ENCODE results near the gene OBP2B. TPM values are rescaled to one million over a fixed set of nuclear protein-coding genes. Genes with fewer than 3 reads are reported as not detected.

The OBP2B gene
- total and polyA plus RNA-seq, 11 donors: 0.38 TPM; not detected in 10

DNA sequence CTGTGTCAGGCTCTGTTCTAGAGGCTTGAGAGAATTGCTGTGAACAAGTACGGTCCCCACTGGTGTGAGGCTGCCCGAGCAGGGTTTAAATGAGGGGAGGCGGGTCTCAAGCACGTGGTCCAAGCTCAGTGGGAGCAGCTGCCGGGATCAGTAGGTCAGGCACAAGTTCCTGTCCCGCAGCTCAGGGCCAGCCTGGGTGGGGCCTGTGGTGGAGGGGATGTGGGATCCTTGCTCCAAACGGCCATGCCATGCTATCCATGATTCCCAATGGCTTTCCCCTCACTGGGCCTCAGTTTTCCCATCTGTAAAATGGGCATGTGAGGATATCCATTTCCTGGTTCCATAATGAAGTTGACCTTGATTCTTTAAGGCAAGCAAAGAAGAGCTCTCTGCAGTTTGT, 17.1 kb downstream of the OBP2B start:
- DNase-seq: no peak
- intact Hi-C loops (cut with DNase I): no loop called here
- no peaks in the 10 kb centered on the region for H3K36me3 ChIP-seq
- H3K27me3 ChIP-seq: peaks cover 0 to 19% (median 3%) of the 10 kb centered on the region in 9 donors
- no peak overlapping the region for H3K27ac ChIP-seq
- WGBS, 4 donors: 32 to 55% (median 52%) methylated on average over 5 to 7 of the region's 7 CpGs
- no peaks in the 10 kb centered on the region for H3K4me1 ChIP-seq
- TF ChIP-seq POLR2A (IDR thresholded peaks at IDR 0.05): no peak
- TF ChIP-seq, protein P1, sequence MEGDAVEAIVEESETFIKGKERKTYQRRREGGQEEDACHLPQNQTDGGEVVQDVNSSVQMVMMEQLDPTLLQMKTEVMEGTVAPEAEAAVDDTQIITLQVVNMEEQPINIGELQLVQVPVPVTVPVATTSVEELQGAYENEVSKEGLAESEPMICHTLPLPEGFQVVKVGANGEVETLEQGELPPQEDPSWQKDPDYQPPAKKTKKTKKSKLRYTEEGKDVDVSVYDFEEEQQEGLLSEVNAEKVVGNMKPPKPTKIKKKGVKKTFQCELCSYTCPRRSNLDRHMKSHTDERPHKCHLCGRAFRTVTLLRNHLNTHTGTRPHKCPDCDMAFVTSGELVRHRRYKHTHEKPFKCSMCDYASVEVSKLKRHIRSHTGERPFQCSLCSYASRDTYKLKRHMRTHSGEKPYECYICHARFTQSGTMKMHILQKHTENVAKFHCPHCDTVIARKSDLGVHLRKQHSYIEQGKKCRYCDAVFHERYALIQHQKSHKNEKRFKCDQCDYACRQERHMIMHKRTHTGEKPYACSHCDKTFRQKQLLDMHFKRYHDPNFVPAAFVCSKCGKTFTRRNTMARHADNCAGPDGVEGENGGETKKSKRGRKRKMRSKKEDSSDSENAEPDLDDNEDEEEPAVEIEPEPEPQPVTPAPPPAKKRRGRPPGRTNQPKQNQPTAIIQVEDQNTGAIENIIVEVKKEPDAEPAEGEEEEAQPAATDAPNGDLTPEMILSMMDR (IDR thresholded peaks at IDR 0.05): no peak
- no peak overlapping the region for H3K4me3 ChIP-seq
- H3K9me3 ChIP-seq: peaks cover 0 to 9% (median 0%) of the 10 kb centered on the region in 12 donors
- no peak for ATAC-seq

DNA sequence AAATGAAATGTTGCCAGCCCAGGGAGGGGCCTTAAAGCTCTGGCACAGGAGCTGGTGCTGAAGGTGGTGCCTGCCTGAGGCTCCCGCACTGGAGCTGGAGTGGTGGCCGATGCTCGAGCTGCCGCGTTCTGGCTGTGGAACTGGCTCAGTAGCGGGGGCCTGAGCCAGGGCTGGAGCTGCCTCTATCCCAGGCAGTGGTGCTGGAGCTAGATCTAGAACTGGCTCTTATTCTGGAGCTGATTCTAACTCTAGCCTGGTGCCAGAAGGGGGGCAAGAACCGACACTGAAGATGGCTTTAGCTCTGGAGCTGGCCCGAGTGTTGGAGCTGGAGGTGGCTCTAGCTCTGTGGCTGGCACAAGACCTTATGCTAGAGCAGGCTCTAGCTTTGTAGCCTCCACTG, 19.2 kb downstream of the OBP2B start:
- H3K36me3 ChIP-seq: no peaks in the 10 kb centered on the region
- DNase-seq: no peak
- 80 to 92% (median 85%) methylated on average over 7 to 8 of the region's 8 CpGs for WGBS, 4 donors
- peaks cover 0 to 19% (median 3%) of the 10 kb centered on the region in 9 donors for H3K27me3 ChIP-seq
- H3K27ac ChIP-seq: no peak overlapping the region
- peaks cover 0 to 3% (median 0%) of the 10 kb centered on the region in 12 donors for H3K9me3 ChIP-seq
- TF ChIP-seq POLR2A (IDR thresholded peaks at IDR 0.05): no peak
- intact Hi-C loops (cut with DNase I): loop anchor here (2.0 to 10.0 kb wide), 14 partner anchors 42 to 537 kb away; partner anchors contain the start of gene ABO (in 7 of the 10)
- no peak overlapping the region for H3K4me3 ChIP-seq
- H3K4me1 ChIP-seq: peaks cover 0 to 8% (median 0%) of the 10 kb centered on the region in 12 donors
- no peak for ATAC-seq

DNA sequence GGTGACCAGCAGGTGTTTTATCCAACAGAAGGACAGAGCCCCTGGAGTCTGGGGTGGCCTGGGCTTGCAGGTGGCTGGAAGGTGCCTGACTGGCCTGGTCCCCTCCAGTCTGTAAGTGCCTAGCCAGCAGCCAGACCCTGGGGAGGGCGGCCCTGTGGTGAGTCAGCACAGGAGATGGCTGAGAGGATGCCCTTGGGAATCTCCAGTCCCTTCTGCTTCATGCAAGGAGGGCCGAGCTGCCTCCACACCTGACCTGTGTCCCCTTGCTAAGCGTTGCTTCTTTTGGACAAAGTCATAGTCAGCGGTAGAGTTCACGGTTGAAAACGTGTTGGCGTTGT, 20.2 kb downstream of the OBP2B start:
- Histone ChIP-seq H3K9me3 (no peaks in the 10 kb centered on the region), H3K4me3 (no peak overlapping the region), H3K27me3 (peaks cover 0 to 12% (median 3%) of the 10 kb centered on the region in 9 donors), H3K27ac (no peak overlapping the region), H3K36me3 (no peaks in the 10 kb centered on the region), H3K4me1 (peaks cover 0 to 12% (median 0%) of the 10 kb centered on the region in 12 donors)
- TF ChIP-seq, protein P1 (IDR thresholded peaks at IDR 0.05): no peak
- TF ChIP-seq POLR2A (IDR thresholded peaks at IDR 0.05): no peak
- intact Hi-C loops (cut with DNase I): loop anchor here (2.0 to 10.0 kb wide), 14 partner anchors 43 to 538 kb away; partner anchors contain the start of gene ABO (in 7 of the 10)
- ATAC-seq (peak in 1 of 4 donors; percentile 16), DNase-seq (no peak)
- WGBS, 4 donors: 79 to 92% (median 84%) methylated on average over 6 to 7 of the region's 7 CpGs

DNA sequence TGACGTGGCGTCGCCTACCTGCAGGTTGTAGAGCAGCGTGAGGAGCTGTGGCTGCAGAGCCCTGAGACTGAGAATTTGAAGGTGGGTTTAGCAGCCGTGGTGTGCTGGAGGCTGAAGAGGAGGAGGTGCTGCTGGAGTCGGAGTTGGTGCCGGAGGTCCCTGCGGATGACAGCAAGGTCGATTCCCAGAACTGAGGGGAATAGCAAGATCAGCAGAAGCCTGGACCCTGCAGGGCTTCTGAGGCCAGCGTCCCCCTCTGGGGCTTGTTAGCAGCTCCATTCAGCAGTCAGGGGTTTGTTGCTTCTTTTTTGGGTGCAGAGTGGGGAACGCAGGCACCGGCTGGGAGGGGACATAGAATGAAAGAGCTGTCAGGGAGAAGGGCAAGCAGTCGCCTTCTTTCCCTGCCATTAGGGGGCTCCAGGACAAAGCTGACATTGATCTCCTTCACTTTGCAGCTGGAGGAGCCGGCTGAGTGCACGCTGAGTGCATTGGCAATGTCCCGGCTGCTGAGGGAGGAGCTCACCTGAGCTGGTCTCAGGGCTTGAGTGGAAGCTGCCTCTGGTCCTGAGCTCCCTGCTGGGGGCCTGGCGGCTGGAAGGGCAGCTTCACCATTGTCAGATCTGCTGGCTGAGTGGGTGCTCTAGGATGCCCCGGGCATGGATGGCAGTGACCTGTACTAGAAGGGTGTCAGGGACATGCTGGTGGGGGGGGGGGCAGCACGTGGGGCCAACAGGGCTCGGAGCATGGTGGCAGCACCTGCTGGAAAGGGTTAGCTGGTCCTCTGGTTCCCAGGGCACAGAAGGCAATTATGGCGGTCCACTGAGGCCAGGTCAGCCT, 20.8 kb downstream of the OBP2B start:
- DNase-seq: no peak
- ATAC-seq: peak in 2 of 4 donors; percentile 14 to 16
- H3K4me3 ChIP-seq: no peak overlapping the region
- H3K36me3 ChIP-seq: no peaks in the 10 kb centered on the region
- no peak overlapping the region for H3K27ac ChIP-seq
- 47 to 56% (median 52%) methylated on average over 13 to 21 of the region's 21 CpGs for WGBS, 4 donors
- intact Hi-C loops (cut with DNase I): loop anchor here (2.0 to 10.0 kb wide), 14 partner anchors 44 to 539 kb away; partner anchors contain the start of gene ABO (in 7 of the 10)
- TF ChIP-seq POLR2A (IDR thresholded peaks at IDR 0.05): no peak
- TF ChIP-seq, protein P1 (IDR thresholded peaks at IDR 0.05): peak in 10 of 12 donors; percentile 11 to 44 (median 28)
- no peaks in the 10 kb centered on the region for H3K9me3 ChIP-seq
- peaks cover 0 to 12% (median 0%) of the 10 kb centered on the region in 12 donors for H3K4me1 ChIP-seq
- H3K27me3 ChIP-seq: peaks cover 0 to 12% (median 3%) of the 10 kb centered on the region in 9 donors

All from heart left ventricle (tissue), 16 donors.